NOMO-1 (cell line): Measurements from ENCODE around the gene GABRP.
A peak's percentile ranks its signal among the peaks of the same experiment; 100 is the strongest.
"Not testable (repeated sequence)": the region's sequence is repeated elsewhere in the genome, so short reads cannot be mapped to it uniquely, and the experiment has no call there.

Experiments
- DNase-seq, 2 experiments: peaks; one replicate each; lab custom pipeline; 2025; ENCODE audit not compliant: unreplicated experiment in 2 of 2; lab: John Stamatoyannopoulos, UW

The GABRP gene

DNA sequence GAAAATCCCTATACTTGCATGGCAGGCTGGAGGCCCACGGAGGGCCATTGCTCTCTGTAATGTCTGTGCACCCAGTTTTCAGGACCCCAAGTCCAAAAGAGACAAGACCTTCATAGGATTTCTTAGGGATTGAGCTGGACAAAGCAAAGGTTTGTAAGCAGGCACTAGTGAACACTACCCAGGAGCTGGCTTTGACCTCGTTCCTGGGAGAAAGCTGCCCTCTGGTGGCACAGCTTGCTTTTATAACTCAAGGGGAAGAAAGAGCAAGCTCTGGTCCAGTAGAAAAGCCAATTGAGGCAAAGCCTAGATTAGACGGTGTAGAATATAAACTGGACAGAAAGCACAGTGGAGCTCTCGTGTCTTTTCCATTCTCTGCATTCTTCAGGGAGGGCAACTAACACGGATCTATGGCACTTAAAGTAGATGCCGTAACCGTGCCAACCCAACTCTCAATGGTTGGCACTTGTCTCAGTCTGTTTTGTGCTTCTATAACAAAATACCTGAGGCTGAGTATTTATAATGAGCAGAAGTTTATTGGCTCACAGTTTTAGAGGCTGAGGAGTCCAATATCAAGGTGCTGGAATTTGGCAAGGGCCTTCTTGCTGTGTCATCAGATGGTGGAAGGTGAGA lies 7.9 kb downstream of the GABRP start:
- peak in 1 of 2 experiments; percentile 8 for DNase-seq

DNA sequence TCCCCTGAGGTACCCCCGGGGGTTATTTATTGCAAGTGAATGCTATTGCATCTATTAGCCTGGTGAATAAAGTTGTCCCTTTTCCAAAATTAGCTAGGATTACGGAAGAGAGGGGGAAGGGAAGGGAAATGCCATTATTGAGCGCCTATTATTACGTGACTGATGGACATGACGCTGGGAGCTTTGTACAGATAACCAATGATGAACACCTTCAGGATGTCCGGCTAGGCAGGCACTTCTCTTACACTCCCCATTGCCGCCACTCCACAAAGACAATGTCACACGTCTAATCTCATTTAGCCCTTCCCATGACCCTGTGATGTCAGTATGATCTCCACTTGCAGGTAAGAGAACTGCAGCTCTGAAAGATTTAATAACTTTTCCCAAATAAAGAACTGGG lies 9.4 kb downstream of the GABRP start:
- no peak for DNase-seq

DNA sequence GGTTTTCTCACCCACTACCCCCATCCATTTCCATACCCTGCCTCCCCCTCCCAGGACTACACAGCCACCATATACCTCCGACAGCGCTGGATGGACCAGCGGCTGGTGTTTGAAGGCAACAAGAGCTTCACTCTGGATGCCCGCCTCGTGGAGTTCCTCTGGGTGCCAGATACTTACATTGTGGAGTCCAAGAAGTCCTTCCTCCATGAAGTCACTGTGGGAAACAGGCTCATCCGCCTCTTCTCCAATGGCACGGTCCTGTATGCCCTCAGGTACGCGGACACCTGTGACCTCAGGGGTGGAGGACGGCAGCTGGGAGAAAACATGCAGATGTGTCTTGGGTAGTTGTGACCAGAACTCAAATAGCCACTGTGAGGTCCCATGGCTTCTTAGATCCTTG lies 11.6 kb downstream of the GABRP start:
- DNase-seq, result no peak

DNA sequence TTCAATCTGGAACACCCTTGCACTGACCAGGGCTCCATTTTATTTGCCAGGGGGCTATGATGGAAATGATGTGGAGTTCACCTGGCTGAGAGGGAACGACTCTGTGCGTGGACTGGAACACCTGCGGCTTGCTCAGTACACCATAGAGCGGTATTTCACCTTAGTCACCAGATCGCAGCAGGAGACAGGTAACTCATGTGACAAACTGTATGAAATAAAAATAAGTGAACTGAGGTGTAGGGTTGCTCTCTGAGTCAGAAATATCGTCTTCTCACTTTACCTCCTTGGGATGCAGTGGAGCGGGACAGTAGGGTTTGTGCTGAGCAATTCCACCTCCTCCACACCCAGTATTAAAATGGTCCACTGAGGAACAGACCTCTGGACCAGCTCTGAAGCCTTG lies 22.1 kb downstream of the GABRP start:
- no peak for DNase-seq

DNA sequence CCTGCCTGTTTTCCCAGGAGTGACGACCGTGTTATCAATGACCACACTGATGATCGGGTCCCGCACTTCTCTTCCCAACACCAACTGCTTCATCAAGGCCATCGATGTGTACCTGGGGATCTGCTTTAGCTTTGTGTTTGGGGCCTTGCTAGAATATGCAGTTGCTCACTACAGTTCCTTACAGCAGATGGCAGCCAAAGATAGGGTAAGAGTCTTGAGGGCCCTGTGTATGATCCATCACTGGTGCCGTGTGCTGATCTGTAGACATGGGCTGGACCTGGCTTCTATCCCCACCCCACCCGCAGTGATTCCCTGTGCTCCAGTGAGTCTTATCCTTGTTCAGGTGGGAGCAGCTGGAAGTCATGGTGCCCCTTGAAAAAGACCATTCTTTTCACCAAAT lies 26.0 kb downstream of the GABRP start:
- peak in 1 of 2 experiments; percentile 4 for DNase-seq

DNA sequence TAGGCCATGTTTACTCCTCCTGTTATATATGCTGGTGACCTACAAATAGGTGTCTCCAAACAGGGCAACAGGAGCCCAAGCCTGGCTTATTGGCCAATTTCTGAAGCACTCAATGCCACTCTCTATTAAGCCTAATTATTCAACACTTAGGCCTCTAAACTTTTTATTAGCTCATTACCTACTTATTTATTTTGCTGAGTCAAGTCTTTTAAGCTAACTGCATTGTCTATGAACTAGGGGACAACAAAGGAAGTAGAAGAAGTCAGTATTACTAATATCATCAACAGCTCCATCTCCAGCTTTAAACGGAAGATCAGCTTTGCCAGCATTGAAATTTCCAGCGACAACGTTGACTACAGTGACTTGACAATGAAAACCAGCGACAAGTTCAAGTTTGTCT lies 28.2 kb downstream of the GABRP start:
- no peak for DNase-seq

DNA sequence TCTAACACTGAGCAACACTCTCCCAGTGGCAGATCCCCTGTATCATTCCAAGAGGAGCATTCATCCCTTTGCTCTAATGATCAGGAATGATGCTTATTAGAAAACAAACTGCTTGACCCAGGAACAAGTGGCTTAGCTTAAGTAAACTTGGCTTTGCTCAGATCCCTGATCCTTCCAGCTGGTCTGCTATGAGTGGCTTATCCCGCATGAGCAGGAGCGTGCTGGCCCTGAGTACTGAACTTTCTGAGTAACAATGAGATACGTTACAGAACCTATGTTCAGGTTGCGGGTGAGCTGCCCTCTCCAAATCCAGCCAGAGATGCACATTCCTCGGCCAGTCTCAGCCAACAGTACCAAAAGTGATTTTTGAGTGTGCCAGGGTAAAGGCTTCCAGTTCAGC lies 29.7 kb downstream of the GABRP start:
- DNase-seq, result no peak

DNA sequence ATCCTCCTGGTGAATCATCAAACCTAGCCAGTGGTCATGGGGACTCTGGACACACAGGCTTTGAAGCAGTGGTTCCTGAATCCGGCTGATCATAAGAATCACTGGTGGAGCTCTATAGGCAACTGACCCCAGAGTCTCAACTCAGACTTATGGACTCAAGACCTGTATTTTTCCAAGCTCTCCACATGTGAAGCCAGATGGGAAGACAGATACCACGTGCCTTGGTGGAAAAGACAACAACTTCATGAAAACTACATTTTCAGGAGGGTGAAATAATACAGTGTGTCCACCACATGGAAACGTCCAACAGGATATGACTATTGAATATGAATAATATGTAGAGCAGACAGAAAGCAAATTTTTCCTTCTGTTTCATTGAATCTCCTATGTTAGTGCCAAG lies 33.7 kb downstream of the GABRP start:
- DNase-seq, result no peak

DNA sequence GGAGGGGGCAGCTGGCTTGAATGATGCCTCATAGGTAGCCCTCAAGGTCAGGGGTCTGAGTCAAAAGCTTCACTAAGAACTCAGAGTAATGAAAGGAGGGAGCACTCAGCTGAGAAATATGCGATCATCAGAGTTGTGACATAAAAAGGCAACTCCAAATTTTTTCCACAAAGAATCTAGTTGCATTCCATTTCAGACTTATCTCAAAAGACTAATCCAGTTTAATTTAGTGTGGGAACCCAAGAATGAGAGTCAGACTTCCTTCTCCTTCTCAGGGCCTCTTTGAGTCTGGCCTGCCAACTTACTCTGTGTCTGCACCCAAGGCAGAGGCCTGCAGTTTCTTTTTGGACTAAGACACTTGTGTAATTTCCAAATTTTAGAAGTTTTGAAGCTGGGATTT lies 34.7 kb downstream of the GABRP start:
- no peak for DNase-seq

DNA sequence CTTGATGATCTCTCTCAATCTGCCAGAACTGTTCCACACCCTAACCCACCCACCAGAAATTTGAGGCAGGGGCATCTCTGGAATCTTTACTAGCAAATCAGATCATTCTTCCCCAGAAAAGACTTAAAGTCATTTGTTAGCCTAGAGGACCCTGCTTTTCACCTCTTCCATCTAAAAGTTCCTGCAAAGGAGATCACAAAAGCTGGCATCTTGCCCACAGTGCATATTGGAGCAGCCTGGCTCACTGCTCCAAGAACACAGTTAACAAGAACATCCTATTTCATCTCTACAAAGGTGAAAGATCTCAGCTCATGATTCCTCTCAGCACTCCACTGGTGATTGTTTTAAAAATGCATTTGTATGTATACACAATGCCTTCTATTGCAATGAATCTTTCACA lies 36.3 kb downstream of the GABRP start:
- DNase-seq, result no peak

DNA sequence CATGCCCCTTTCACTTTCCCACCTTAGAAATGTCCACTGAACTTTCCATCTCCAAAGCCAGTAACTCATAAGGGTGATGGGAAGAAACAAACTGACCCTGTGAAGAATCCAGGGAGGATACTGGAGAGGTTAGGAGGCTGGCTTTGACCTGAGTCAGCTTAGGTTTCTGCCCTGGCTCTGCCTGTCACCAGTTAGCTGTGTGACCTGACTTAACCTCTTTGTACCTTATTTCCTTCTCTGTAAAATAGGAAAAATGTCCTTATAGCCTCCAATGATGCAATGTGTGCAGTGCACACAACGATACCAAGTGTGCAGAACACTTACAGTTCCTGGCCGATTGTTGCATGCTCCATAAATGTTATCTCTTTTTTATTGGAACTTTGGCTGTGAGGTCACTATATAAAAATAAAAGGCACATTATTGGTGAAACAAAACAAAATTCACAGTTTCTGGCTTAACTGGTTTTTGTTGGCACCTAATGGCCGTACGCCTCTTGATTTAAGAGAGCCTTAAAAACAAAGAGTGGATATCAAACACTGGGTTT lies 37.8 kb downstream of the GABRP start:
- DNase-seq, result no peak

DNA sequence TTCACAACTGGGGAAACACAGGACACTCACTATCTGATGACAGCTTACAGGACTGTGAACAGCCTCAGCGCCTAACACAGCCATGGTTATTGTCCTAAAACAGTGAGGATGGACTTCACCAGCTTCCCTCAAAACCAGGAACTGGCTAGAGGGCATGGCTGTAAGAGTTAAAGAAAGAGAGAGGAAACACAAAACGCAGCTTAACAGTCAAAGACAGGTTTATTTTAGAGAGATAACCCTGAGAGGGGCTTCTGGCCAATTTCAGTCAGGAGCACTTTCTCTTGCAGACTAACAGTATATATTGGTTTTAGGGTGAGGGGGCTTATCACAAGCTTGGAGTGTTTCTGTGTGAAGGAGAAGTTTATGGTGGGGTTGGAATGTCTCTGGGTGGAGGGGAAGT lies 42.6 kb downstream of the GABRP start:
- no peak for DNase-seq

DNA sequence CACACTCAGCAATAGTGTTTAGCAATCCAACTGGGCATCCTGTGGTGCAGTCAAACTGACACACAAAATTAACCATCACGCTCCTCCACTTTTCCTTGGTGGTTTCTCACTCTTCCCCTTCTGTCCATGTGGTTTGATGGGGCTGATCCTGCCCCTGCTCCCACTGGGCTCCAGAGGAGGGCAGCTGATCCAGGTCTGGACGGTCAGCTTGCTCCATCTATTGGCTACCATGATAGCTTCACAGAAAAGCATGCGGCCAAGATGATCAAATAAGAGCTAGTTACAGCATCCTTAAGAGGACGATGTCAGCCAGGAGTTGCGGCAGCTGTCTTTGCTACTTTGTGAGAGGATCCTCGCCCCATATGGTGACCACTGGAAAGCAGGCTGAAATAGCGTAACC lies 48.7 kb downstream of the GABRP start:
- DNase-seq, result no peak

DNA sequence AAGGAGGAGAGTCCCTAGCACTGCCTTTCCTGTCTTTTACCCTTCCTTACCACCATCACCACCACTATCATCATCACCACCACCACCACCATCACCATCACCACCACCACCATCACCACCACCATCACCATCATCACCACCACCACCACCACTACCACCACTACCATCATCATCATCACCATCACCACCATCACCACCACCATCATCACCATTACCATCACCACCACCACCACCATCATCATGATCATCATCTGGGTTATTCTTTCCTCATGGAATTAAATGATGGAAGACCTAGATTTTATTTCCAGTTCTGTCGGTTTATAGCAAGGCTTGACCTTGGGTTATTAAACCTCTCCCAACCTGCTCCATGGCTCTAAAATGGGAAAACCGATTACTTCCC lies 50.5 kb downstream of the GABRP start:
- not testable (repeated sequence) for DNase-seq

DNA sequence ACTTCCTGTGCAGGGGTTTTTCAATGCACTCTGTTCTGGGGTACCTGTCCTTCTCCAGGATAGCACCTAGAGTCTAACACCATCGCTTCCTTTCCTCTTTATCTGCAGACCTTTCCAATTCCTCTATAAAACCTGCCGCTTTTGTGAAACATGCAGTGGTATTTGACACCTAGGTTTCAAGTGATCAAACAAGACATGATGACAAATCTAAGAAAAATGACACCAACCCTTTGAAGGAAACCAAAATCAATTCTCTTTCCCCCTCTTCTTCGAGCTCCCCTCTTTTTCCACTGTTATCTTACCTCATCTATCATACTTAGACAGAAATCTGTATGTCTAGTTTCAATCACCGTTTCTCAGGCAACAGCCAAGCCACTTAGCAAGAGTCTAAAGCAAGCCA lies 52.7 kb downstream of the GABRP start:
- no peak for DNase-seq

DNA sequence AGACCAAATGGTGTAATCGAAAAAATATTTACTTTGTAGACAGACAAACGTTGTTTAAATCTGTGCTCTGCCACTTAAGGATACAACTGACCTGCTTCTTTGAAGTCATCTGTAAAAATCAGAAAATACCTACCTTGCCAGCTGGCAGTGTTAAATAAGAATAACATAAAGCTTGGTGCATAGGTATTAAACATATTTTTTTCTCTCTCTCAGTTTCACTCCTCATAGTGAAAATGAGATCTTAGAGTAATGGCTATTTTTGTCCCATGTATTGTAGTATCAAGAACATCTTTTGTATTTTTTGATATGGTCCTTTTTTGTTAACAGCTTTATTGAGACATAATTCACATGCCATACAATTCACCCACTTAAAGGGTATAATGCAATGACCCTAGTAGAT lies 60.3 kb downstream of the GABRP start:
- DNase-seq, result no peak

DNA sequence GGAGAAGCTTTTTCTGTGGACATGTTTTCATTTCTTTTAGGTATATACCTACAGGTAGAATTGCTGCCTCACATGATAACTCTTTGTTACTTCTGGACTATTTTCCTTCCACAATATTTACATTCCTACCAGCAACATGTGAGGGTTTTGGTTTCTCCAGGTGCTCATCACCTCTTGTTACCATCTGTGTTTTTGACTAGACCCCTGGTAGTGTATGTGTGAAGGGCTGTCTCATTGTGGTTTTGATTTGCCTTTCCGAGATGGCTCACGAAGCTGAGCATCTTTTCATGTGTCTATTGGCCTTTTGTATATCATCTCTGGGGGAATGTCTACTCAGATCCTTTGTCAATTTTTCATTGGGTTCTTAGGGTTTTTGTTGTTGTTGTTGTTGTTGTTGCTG lies 61.1 kb downstream of the GABRP start:
- DNase-seq, result no peak

DNA sequence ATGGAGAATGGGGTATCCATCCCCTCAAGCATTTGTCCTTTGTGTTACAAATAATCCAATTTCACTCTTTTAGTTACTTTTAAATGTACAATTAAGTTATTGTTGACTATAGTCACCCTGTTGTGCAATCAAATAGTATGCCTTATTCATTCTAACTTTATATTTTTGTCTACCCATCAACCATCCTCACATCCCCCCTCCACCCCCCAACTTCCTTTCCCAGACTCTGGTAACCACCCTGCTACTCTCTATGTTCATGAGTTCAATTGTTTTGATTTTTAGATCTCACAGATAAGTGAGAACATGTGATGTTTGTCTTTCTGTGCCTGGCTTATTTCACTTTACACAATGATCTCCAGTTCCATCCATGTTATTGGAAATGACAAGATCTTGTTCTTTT lies 62.9 kb downstream of the GABRP start:
- DNase-seq, result no peak

DNA sequence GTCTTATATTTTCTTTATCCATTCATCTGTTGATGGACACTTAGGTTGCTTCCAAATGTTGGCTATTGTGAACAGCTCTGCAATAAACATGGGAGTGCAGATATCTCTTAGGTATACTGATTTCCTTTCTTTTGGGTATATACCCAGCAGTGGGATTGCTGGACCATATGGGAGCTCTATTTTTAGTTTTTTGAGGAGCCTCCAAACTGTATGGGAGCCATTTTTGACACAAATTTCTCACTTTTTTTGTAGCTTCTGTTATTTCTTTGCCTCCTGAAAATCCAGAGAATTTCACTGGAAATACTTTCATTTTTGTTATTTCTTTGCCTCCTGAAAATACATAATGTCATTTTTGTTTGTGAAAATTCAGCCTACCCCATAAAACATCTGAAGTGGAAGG lies 63.3 kb downstream of the GABRP start:
- DNase-seq, result no peak

DNA sequence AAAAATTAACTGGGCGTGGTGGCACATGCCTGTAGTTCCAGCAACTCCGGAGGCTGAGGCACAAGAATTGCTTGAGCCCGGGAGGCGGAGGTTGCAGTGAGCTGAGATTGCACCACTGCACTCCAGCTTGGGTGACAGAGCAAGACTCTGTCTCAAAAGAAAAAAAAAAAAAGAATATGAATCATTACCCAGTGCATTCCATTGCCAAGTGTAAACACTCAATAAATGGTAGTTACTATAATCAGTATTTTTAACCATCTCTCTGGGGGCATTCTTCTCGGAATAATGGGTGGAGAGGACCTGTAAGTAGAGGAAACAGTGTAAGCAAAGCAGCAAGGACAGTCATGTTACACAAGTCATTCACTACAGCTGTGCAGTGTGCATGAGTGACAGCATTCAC lies 64.5 kb downstream of the GABRP start:
- no peak for DNase-seq

DNA sequence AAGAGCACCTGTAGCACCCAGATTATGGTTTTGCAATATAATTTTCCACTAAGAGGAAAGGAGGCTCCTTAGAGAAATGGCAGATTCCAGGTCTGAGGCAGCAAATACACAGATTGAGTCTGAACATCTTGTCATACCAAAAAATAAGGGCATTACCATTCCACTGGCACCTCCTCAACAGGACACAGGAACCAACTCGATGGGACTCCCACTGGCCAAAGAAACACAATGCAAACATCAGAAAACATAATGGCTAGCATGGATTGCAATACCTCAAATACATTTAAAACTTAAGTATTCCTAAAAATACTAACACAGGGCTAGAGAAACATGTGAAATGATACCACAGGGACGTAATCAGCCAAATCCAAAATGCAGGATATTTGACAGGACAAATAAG lies 65.8 kb downstream of the GABRP start:
- no peak for DNase-seq

DNA sequence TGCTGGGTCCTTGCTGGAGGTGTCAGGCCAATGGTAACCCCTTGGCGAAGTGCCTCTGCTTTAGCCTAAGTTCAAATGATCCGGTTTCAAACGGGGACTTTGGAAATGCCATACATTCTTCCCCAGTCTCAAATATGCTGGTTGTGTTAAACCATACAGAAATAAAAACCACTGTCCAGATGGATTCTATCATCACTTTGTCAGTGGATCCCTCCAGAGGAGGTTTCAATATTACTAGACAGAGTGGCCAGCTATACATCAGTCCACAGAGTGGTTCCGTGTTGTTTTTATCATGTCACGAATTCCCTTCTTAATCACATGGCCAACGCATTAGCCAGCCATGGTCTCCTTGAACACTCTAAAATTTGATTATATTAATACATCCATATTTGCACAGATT lies 71.0 kb downstream of the GABRP start:
- DNase-seq, result no peak

DNA sequence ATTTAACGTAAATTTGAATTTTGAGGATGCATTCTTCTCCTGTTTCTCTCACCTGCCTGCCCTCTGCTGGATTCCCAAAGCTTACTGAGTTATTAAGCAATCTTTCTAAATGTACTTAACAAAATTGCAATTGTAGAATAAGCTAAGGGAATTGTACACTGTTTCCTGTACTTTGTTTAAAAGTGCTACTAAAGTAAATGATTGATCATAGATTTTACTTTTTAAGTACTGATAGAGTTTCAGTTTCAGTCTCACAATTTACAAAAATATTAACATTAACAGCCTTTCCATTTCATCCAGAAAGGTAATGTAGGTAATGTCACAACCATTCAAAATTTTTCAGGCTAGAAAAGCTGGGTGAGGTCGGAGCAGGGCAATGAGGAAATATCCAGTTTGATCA lies 73.5 kb downstream of the GABRP start:
- no peak for DNase-seq
